HCT116 (cell line): Measurements from ENCODE around the gene CDK16.

ENCODE experiments used
- ATF3 ChIP-seq: IDR thresholded peaks from 2 replicates; pipeline ENCODE4 v1.6.1; 2012
- CEBPB ChIP-seq: IDR thresholded peaks from 2 replicates; pipeline ENCODE4 v1.6.1; 2012; ENCODE audit warnings: low read depth
- CTCF ChIP-seq, 3 experiments: fragments of 200-600 bp in 1 of 3; sonication (generic) in 1 of 3; IDR thresholded peaks in 2 of 3; conservative IDR thresholded peaks in 1 of 3; 2 replicates each; pipeline ENCODE4 v1.5.1; 2012 to 2017; ENCODE audit warnings: low read depth in 2 of 3, low read length in 2 of 3, antibody characterized with exemption in 1 of 3, borderline replicate concordance in 1 of 3, control low read depth in 1 of 3, mild to moderate bottlenecking in 1 of 3, mixed read lengths in 1 of 3, mixed run types in 1 of 3, moderate library complexity in 1 of 3; ENCODE audit not compliant: insufficient read depth in 1 of 3
- EZH2 ChIP-seq: fragments of 200-600 bp; sonication (generic); IDR thresholded peaks from 2 replicates; pipeline ENCODE4 v1.6.1; 2017; ENCODE audit warnings: antibody characterized with exemption, mixed run types
- MAX ChIP-seq: IDR thresholded peaks from 2 replicates; pipeline ENCODE4 v1.6.1; 2012
- POLR2A ChIP-seq: IDR thresholded peaks from 2 replicates; pipeline ENCODE4 v1.7.0; 2011; ENCODE audit warnings: borderline replicate concordance; ENCODE audit not compliant: insufficient read depth, insufficient read length; ENCODE audit errors: extremely low read depth
- POLR2AphosphoS5 ChIP-seq: IDR thresholded peaks from 2 replicates; pipeline ENCODE4 v1.6.1; 2011; ENCODE audit warnings: mild to moderate bottlenecking, low read depth, low read length, moderate library complexity
- REST ChIP-seq: IDR thresholded peaks from 2 replicates; pipeline ENCODE4 v1.6.1; 2012; ENCODE audit warnings: low read depth
- SRF ChIP-seq: IDR thresholded peaks from 2 replicates; pipeline ENCODE4 v1.6.1; 2012; ENCODE audit warnings: low read depth
- TCF7L2 ChIP-seq: IDR thresholded peaks from 2 replicates; pipeline ENCODE4 v1.7.0; 2011; ENCODE audit warnings: borderline replicate concordance, inconsistent platforms; ENCODE audit not compliant: insufficient read depth, insufficient read length; ENCODE audit errors: extremely low read depth
- ZBTB33 ChIP-seq: IDR thresholded peaks from 2 replicates; pipeline ENCODE4 v1.6.1; 2011; ENCODE audit warnings: mild to moderate bottlenecking, low read length, moderate library complexity; ENCODE audit not compliant: insufficient replicate concordance; ENCODE audit errors: extremely low read depth
- ZFX ChIP-seq: fragments of 450-650 bp; IDR thresholded peaks from 2 replicates; pipeline ENCODE4 v1.6.1; 2017

GRCh38 chrX:47232197-47232802, 13.8 kb downstream of the CDK16 start:
- TF ChIP-seq ZFX (no peak), ATF3 (no peak), CTCF (IDR thresholded peaks at IDR 0.05 in 2 of 3, conservative IDR thresholded peaks at IDR 0.05 in 1 of 3; ENCODE audit: borderline replicate concordance in 1 of 3, insufficient read depth in 1 of 3, low read depth in 2 of 3, low read length in 2 of 3) (no peak), POLR2A (no peak), MAX (no peak), TCF7L2 (no peak), CEBPB (no peak), SRF (no peak), REST (no peak), POLR2AphosphoS5 (no peak), ZBTB33 (no peak), EZH2 (no peak)
